ENCODE results near the gene ACTA1. TPM values are rescaled to one million over a fixed set of nuclear protein-coding genes. Genes with fewer than 3 reads are reported as not detected.

Gene ACTA1
- total RNA-seq, 1 experiment from 2014 or later: not detected

GRCh38 chr1:229440851-229441537, 7.1 kb upstream of the ACTA1 start:
- H3K9me2 ChIP-seq (ENCODE audit: insufficient read depth): no peaks in the 10 kb centered on the region
- H3K79me2 ChIP-seq (ENCODE audit: insufficient read depth, low read length): no peaks in the 10 kb centered on the region
- H3K4me3 ChIP-seq (replicated peaks in 1 of 2; ENCODE audit: low read depth in 1 of 2, low read length in 2 of 2): no peak overlapping the region
- peaks cover 0 to 28% of the 10 kb centered on the region in 2 experiments; a peak in 2 of 4 replicates for H3K36me3 ChIP-seq (ENCODE audit: control insufficient read depth in 1 of 2, insufficient read depth in 2 of 2, low read length in 2 of 2)
- H3K27ac ChIP-seq (ENCODE audit: low read depth, low read length): no peak overlapping the region
- no peaks in the 10 kb centered on the region for H4K20me1 ChIP-seq (ENCODE audit: insufficient read depth)
- TF ChIP-seq SRF (IDR thresholded peaks at IDR 0.05; ENCODE audit: low read depth) (no peak), CBX3 (IDR thresholded peaks at IDR 0.05; ENCODE audit: low read depth) (no peak), RAD21 (IDR thresholded peaks at IDR 0.05; ENCODE audit: low read depth) (no peak), ELF1 (IDR thresholded peaks at IDR 0.05; ENCODE audit: borderline replicate concordance, low read depth) (no peak), JUND (IDR thresholded peaks at IDR 0.05) (no peak), ZNF274 (IDR thresholded peaks at IDR 0.05; ENCODE audit: low read depth, low read length) (no peak), CEBPB (IDR thresholded peaks at IDR 0.05; ENCODE audit: low read depth) (no peak), EZH2 (IDR thresholded peaks at IDR 0.05) (no peak), ZFX (IDR thresholded peaks at IDR 0.05) (no peak), SIN3A (IDR thresholded peaks at IDR 0.05; ENCODE audit: low read depth) (no peak), YY1 (IDR thresholded peaks at IDR 0.05; ENCODE audit: extremely low read depth, insufficient replicate concordance, low read depth, low read length) (no peak)
- TF ChIP-seq, protein P1, sequence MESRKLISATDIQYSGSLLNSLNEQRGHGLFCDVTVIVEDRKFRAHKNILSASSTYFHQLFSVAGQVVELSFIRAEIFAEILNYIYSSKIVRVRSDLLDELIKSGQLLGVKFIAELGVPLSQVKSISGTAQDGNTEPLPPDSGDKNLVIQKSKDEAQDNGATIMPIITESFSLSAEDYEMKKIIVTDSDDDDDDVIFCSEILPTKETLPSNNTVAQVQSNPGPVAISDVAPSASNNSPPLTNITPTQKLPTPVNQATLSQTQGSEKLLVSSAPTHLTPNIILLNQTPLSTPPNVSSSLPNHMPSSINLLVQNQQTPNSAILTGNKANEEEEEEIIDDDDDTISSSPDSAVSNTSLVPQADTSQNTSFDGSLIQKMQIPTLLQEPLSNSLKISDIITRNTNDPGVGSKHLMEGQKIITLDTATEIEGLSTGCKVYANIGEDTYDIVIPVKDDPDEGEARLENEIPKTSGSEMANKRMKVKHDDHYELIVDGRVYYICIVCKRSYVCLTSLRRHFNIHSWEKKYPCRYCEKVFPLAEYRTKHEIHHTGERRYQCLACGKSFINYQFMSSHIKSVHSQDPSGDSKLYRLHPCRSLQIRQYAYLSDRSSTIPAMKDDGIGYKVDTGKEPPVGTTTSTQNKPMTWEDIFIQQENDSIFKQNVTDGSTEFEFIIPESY (IDR thresholded peaks at IDR 0.05; ENCODE audit: extremely low read depth, insufficient replicate concordance, low read length): no peak
- TF ChIP-seq, protein P2, sequence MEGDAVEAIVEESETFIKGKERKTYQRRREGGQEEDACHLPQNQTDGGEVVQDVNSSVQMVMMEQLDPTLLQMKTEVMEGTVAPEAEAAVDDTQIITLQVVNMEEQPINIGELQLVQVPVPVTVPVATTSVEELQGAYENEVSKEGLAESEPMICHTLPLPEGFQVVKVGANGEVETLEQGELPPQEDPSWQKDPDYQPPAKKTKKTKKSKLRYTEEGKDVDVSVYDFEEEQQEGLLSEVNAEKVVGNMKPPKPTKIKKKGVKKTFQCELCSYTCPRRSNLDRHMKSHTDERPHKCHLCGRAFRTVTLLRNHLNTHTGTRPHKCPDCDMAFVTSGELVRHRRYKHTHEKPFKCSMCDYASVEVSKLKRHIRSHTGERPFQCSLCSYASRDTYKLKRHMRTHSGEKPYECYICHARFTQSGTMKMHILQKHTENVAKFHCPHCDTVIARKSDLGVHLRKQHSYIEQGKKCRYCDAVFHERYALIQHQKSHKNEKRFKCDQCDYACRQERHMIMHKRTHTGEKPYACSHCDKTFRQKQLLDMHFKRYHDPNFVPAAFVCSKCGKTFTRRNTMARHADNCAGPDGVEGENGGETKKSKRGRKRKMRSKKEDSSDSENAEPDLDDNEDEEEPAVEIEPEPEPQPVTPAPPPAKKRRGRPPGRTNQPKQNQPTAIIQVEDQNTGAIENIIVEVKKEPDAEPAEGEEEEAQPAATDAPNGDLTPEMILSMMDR (IDR thresholded peaks at IDR 0.05 in 2 of 3, conservative IDR thresholded peaks at IDR 0.05 in 1 of 3; ENCODE audit: borderline replicate concordance in 1 of 3, insufficient read depth in 1 of 3, low read depth in 2 of 3, low read length in 2 of 3): no peak
- TF ChIP-seq, protein P3, sequence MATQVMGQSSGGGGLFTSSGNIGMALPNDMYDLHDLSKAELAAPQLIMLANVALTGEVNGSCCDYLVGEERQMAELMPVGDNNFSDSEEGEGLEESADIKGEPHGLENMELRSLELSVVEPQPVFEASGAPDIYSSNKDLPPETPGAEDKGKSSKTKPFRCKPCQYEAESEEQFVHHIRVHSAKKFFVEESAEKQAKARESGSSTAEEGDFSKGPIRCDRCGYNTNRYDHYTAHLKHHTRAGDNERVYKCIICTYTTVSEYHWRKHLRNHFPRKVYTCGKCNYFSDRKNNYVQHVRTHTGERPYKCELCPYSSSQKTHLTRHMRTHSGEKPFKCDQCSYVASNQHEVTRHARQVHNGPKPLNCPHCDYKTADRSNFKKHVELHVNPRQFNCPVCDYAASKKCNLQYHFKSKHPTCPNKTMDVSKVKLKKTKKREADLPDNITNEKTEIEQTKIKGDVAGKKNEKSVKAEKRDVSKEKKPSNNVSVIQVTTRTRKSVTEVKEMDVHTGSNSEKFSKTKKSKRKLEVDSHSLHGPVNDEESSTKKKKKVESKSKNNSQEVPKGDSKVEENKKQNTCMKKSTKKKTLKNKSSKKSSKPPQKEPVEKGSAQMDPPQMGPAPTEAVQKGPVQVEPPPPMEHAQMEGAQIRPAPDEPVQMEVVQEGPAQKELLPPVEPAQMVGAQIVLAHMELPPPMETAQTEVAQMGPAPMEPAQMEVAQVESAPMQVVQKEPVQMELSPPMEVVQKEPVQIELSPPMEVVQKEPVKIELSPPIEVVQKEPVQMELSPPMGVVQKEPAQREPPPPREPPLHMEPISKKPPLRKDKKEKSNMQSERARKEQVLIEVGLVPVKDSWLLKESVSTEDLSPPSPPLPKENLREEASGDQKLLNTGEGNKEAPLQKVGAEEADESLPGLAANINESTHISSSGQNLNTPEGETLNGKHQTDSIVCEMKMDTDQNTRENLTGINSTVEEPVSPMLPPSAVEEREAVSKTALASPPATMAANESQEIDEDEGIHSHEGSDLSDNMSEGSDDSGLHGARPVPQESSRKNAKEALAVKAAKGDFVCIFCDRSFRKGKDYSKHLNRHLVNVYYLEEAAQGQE (IDR thresholded peaks at IDR 0.05; ENCODE audit: low read depth): no peak
- H3K4me2 ChIP-seq (ENCODE audit: low read length): no peak overlapping the region
- ChIA-PET RAD21 (ENCODE audit: low non-redundant PET in 1 of 2, low total read pairs in 2 of 2, uncharacterized antibody in 2 of 2, unreplicated experiment in 2 of 2) (no interaction called here), CTCF (interaction anchor here (1.0 to 1.1 kb wide), 2 partner anchors 20 to 777 kb away, joined by 3 read pairs; no protein-coding TSS in a partner anchor), POLR2A (no interaction called here)
- no peak overlapping the region for H3K9ac ChIP-seq (ENCODE audit: low read length)
- no peaks in the 10 kb centered on the region for H3K27me3 ChIP-seq (ENCODE audit: insufficient read depth, low read length)
- no peak for ATAC-seq
- DNase-seq (ENCODE audit: low read depth, low spot score): no peak
- no peaks in the 10 kb centered on the region for H3K9me3 ChIP-seq (ENCODE audit: control insufficient read depth in 1 of 2, insufficient read depth in 1 of 2, low read depth in 1 of 2, low read length in 2 of 2)
- no peaks in the 10 kb centered on the region for H3K4me1 ChIP-seq (ENCODE audit: control insufficient read depth in 1 of 2, insufficient read depth in 2 of 2, low read length in 2 of 2)
- intact Hi-C loops (cut with micrococcal nuclease): no loop called here
- H2AFZ ChIP-seq (ENCODE audit: low read depth, low read length, poor library complexity, severe bottlenecking): no peak overlapping the region
- no TSS peak for BruUV-seq (replicated peaks)

All from HCT116 (cell line).